Measurements from ENCODE around the gene SPINK7. TPM values are rescaled to one million over a fixed set of nuclear protein-coding genes. Genes with fewer than 3 reads are reported as not detected.

The SPINK7 gene
- total RNA-seq: not detected in 2 replicates

DNA sequence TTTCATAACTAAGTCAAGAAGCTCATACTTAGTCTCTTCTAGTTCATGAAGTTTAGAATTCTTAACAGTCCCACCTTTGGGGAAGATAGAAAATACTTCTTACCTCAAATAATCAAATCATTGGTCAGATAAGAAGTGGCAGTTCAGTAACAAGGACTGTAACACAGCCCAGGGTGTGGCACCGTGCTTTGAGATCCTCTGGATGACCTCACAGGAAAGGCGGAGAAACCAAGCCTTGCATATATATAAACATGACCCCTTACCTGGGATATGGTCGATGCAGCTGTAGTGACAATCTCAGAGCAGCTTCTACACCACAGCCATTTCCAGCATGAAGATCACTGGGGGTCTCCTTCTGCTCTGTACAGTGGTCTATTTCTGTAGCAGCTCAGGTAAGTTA, at the start of gene SPINK7:
TSS of gene SPINK7 (plus strand) at position 271 of the 400 bp plus-strand sequence. CDS start at position 332, 61 bp downstream.

DNA sequence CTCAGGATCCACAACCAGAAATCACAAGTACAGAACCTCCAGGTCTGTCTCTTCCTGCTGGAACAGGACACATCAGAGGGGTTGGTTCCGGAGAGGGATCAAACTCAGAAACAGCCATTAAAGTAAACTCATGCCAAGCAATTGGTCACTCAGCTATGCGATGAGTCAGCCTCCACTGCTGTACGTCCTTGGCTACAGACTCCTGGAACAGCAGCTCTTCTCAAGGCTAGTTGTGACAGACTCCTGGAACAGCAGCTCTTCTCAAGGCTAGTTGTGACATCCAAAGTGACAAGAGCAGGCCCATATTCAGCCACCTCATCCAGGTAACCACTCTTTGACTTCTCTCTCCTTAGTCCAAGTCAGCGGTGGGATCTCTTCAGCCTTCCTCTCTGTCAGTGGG, 43.7 kb upstream of the SPINK7 start, which contains the start of gene SPINK13:
TSS of gene SPINK13 (plus strand) at position 229 of the 400 bp plus-strand sequence. CDS start 1,279 bp downstream, outside the sequence.

DNA sequence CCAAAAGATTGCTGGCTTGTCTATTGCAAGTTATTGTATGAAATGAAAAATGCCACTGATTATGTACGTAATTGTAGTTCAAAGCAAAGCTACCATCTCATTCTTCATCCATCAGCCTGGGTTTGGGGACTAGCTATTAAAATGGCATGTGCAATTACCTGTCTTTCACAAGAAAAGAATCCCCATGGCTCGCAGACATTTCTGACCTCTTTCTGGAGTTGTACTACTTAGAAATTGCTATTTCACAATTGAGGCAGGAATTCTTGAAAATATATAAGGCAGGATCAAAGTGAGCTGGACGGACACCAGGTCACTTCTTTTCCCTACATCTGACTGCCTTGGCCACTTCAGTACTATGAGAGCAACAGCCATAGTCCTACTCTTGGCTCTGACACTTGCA, 23.0 kb downstream of the SPINK7 start, which contains the start of gene SPINK9:
TSS of gene SPINK9 (plus strand) at position 301 of the 400 bp plus-strand sequence. CDS start at position 356, 55 bp downstream.

Other genes starting within 250 kb of the SPINK7 start
- gene SPINK5, start 248.4 kb upstream of the SPINK7 start, total RNA-seq: 0.07 and 0.25 TPM in 2 replicates
- gene SPINK14, start 143.9 kb upstream of the SPINK7 start, total RNA-seq: not detected in 2 replicates
- gene SPINK6, start 109.4 kb upstream of the SPINK7 start, total RNA-seq: not detected in 2 replicates
- not detected in 2 replicates for gene MARCOL, start 73.9 kb upstream of the SPINK7 start, total RNA-seq
- gene SPINK13, start 43.6 kb upstream of the SPINK7 start, total RNA-seq: not detected in 2 replicates
- not detected in 2 replicates for gene SPINK9, start 23.1 kb downstream of the SPINK7 start, total RNA-seq
- 30.8 and 33.5 TPM in 2 replicates for gene FBXO38, start 71.5 kb downstream of the SPINK7 start, total RNA-seq